HCT116 (cell line): ENCODE results near the gene GRAMD4. TPM values are rescaled to one million over a fixed set of nuclear protein-coding genes. Genes with fewer than 3 reads are reported as not detected.

ENCODE experiments used
- ATAC-seq: fragments of 200-7000 bp; cut with Tn5 transposase; 2 replicates; pipeline ENCODE4 v1.9.1; 2020; ENCODE audit warnings: mild to moderate bottlenecking, moderate library complexity
- BruUV-seq: library from RNA; stranded (reverse); fragments of 400-500 nt; replicated peaks from 2 replicates; lab custom pipeline; 2021; lab: Mats Ljungman, UMichigan
- CTCF ChIA-PET: fragments of 300-600 bp; sonication (Branson Sonifier 250); formaldehyde crosslinking; loops from one replicate; lab custom pipeline; 2021; ENCODE audit warnings: antibody characterized with exemption; lab: Charles Lee
- POLR2A ChIA-PET: fragments of 300-600, 350-600 bp; sonication (Branson Sonifier 250); formaldehyde crosslinking; loops from one replicate; lab custom pipeline; 2021; ENCODE audit warnings: antibody characterized with exemption; lab: Charles Lee
- RAD21 ChIA-PET, 2 experiments: fragments of 300-600 bp; sonication (Branson Sonifier 250); formaldehyde crosslinking; loops; one replicate each; lab custom pipeline; 2023; ENCODE audit warnings: low total read pairs in 2 of 2; ENCODE audit not compliant: uncharacterized antibody in 2 of 2, unreplicated experiment in 2 of 2, low non-redundant PET in 1 of 2; lab: Charles Lee
- DNase-seq: peaks from one replicate; pipeline ENCODE4 v3.0.0-alpha.2; 2010; ENCODE audit warnings: low read depth, low spot score
- H2AFZ ChIP-seq: fragments of 200-600 bp; shearing (Covaris generic), sonication (generic); 2 replicates; pipeline ENCODE4 v1.6.1; 2017; ENCODE audit warnings: low read depth, mixed run types, mixed read lengths, antibody characterized with exemption, low read length; ENCODE audit not compliant: poor library complexity, severe bottlenecking
- H3K27ac ChIP-seq: 2 replicates; pipeline ENCODE4 v1.5.1; 2012; ENCODE audit warnings: low read depth, low read length
- H3K27me3 ChIP-seq: fragments of 200-600 bp; sonication (generic); 2 replicates; pipeline ENCODE4 v1.6.1; 2016; ENCODE audit warnings: mixed run types, low read length, mixed read lengths; ENCODE audit not compliant: insufficient read depth
- H3K36me3 ChIP-seq, 2 experiments: fragments of 200-500 bp in 1 of 2; fragments of 200-600 bp in 1 of 2; sonication (Bioruptor generic) in 1 of 2; sonication (generic) in 1 of 2; 2 replicates each; pipeline versions ENCODE4 v1.5.1 to v1.6.1; 2014 to 2016; ENCODE audit warnings: low read length in 2 of 2, inconsistent platforms in 1 of 2, mixed read lengths in 1 of 2, mixed run types in 1 of 2; ENCODE audit not compliant: insufficient read depth in 2 of 2, control insufficient read depth in 1 of 2
- H3K4me1 ChIP-seq, 2 experiments: fragments of 200-600 bp in 1 of 2; sonication (generic) in 1 of 2; 2 replicates each; pipeline versions ENCODE4 v1.5.1 to v1.6.1; 2012 to 2017; ENCODE audit warnings: low read length in 2 of 2, inconsistent platforms in 1 of 2, mild to moderate bottlenecking in 1 of 2, mixed read lengths in 1 of 2, mixed run types in 1 of 2, moderate library complexity in 1 of 2; ENCODE audit not compliant: insufficient read depth in 2 of 2, control insufficient read depth in 1 of 2
- H3K4me2 ChIP-seq: fragments of 200-600 bp; sonication (generic); 2 replicates; pipeline ENCODE4 v1.6.1; 2017; ENCODE audit warnings: mixed run types, low read length, mixed read lengths
- H3K4me3 ChIP-seq, 2 experiments: fragments of 200-600 bp in 1 of 2; sonication (generic) in 1 of 2; replicated peaks in 1 of 2; 2 replicates each; pipeline ENCODE4 v1.5.1; 2011 to 2016; ENCODE audit warnings: low read length in 2 of 2, control low read depth in 1 of 2, low read depth in 1 of 2, mild to moderate bottlenecking in 1 of 2, mixed read lengths in 1 of 2, mixed run types in 1 of 2
- H3K79me2 ChIP-seq: fragments of 200-600 bp; sonication (generic); 2 replicates; pipeline ENCODE4 v1.6.1; 2017; ENCODE audit warnings: mild to moderate bottlenecking, mixed run types, low read length, moderate library complexity, mixed read lengths; ENCODE audit not compliant: insufficient read depth
- H3K9ac ChIP-seq: fragments of 200-600 bp; sonication (generic); 2 replicates; pipeline ENCODE4 v1.6.1; 2016; ENCODE audit warnings: low read length, mixed read lengths
- H3K9me2 ChIP-seq: fragments of 200-600 bp; sonication (generic), shearing (Covaris generic); 2 replicates; pipeline ENCODE4 v1.6.1; 2017; ENCODE audit warnings: mixed run types, mild to moderate bottlenecking, moderate library complexity; ENCODE audit not compliant: insufficient read depth
- H3K9me3 ChIP-seq, 2 experiments: fragments of 200-500 bp in 1 of 2; fragments of 200-600 bp in 1 of 2; sonication (Bioruptor generic) in 1 of 2; sonication (generic) in 1 of 2; 2 replicates each; pipeline ENCODE4 v1.6.1; 2014 to 2017; ENCODE audit warnings: low read length in 2 of 2, mixed read lengths in 2 of 2, inconsistent platforms in 1 of 2, low read depth in 1 of 2, mild to moderate bottlenecking in 1 of 2, mixed run types in 1 of 2, moderate library complexity in 1 of 2; ENCODE audit not compliant: control insufficient read depth in 1 of 2, insufficient read depth in 1 of 2
- H4K20me1 ChIP-seq: fragments of 200-600 bp; sonication (generic), shearing (Covaris generic); 2 replicates; pipeline ENCODE4 v1.6.1; 2017; ENCODE audit warnings: mixed run types, mild to moderate bottlenecking, moderate library complexity; ENCODE audit not compliant: insufficient read depth
- CEBPB ChIP-seq: IDR thresholded peaks from 2 replicates; pipeline ENCODE4 v1.6.1; 2012; ENCODE audit warnings: low read depth
- EGR1 ChIP-seq: IDR thresholded peaks from 2 replicates; pipeline ENCODE4 v1.6.1; 2012; ENCODE audit warnings: low read depth
- ELF1 ChIP-seq: IDR thresholded peaks from 2 replicates; pipeline ENCODE4 v1.6.1; 2012; ENCODE audit warnings: low read depth, borderline replicate concordance
- EZH2 ChIP-seq: fragments of 200-600 bp; sonication (generic); IDR thresholded peaks from 2 replicates; pipeline ENCODE4 v1.6.1; 2017; ENCODE audit warnings: antibody characterized with exemption, mixed run types
- EZH2phosphoT487 ChIP-seq: fragments of 200-600 bp; IDR thresholded peaks from 2 replicates; pipeline ENCODE4 v1.6.1; 2018; ENCODE audit warnings: antibody characterized with exemption, borderline replicate concordance
- POLR2AphosphoS5 ChIP-seq: IDR thresholded peaks from 2 replicates; pipeline ENCODE4 v1.6.1; 2011; ENCODE audit warnings: mild to moderate bottlenecking, low read depth, low read length, moderate library complexity
- SIN3A ChIP-seq: IDR thresholded peaks from 2 replicates; pipeline ENCODE4 v1.6.1; 2012; ENCODE audit warnings: low read depth
- TCF7L2 ChIP-seq: IDR thresholded peaks from 2 replicates; pipeline ENCODE4 v1.7.0; 2011; ENCODE audit warnings: borderline replicate concordance, inconsistent platforms; ENCODE audit not compliant: insufficient read depth, insufficient read length; ENCODE audit errors: extremely low read depth
- YY1 ChIP-seq: IDR thresholded peaks from 2 replicates; pipeline ENCODE4 v1.6.1; 2011; ENCODE audit warnings: low read length, low read depth, moderate library complexity, mild to moderate bottlenecking; ENCODE audit not compliant: insufficient replicate concordance; ENCODE audit errors: extremely low read depth
- ZFX ChIP-seq: fragments of 450-650 bp; IDR thresholded peaks from 2 replicates; pipeline ENCODE4 v1.6.1; 2017
- ZNF274 ChIP-seq: fragments of 200-500 bp; sonication (Bioruptor generic); IDR thresholded peaks from 2 replicates; pipeline ENCODE4 v1.6.1; 2014; ENCODE audit warnings: mild to moderate bottlenecking, low read depth, low read length, inconsistent platforms
- intact Hi-C: fragments of 100-400 bp; cut with micrococcal nuclease; formaldehyde crosslinking; loops from 2 replicates; pipeline ENCODE4 v1.10.0; 2022
- total RNA-seq: library from RNA; stranded (reverse); gene quantifications from one replicate; pipeline ENCODE4 v1.2.1, GENCODE V29; 2021; ENCODE audit not compliant: unreplicated experiment
- TF ChIP-seq, protein P1 (sequence below): IDR thresholded peaks from 2 replicates; pipeline ENCODE4 v1.6.1; 2012; ENCODE audit warnings: low read depth
- TF ChIP-seq, protein P2 (sequence below): IDR thresholded peaks from 2 replicates; pipeline ENCODE4 v1.6.1; 2011; ENCODE audit warnings: mild to moderate bottlenecking, low read length, moderate library complexity; ENCODE audit not compliant: insufficient replicate concordance; ENCODE audit errors: extremely low read depth
- TF ChIP-seq, protein P3 (sequence below): IDR thresholded peaks from 2 replicates; pipeline ENCODE4 v1.6.1; 2012

GRAMD4 gene
- total RNA-seq, 1 experiment from 2014 or later: 25.8 TPM

DNA sequence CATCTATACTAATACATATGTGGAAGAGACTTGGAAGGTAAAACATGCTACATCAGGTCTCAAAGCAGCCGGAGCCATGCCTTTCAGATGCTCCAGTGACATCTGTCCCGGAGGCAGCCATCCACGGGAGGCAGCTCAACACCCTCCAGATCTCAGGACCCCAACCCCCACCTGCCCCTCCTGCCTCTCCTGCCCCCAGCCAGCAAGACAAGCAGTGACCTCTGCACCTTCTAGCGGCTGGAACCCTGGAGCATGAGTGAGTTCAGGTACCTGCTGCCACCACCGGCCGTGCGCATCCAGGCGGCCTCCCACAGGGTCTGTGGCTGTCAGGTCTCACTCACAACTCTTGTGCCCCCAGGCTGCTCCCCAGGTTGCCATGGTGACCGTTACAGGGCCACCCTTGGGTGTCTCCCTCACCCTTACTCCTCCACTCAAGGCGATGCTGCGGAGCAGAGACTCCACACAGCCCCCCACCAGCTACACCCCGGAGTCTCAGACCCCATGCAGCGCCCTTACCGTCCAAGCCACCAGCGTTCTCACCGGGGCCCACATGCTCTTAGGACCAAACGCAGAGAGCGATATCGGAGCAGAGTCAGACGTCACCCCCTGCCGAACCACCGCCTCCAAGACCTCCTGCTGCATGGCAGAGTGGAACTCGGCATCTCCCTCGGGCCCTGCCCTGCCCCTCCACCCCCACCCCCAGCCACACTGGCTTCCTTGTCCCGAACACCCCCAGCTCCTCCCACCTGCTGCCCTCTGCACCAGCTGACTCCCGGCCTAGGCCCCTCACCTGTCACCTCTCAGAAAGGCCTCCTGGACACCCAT lies 83.2 kb downstream of the GRAMD4 start:
- POLR2A ChIA-PET: no interaction called here
- Histone ChIP-seq H3K9ac (no peak overlapping the region), H2AFZ (no peak overlapping the region), H3K9me2 (no peaks in the 10 kb centered on the region)
- no peak for DNase-seq
- TF ChIP-seq EZH2phosphoT487 (no peak), YY1 (no peak), SIN3A (no peak), ZNF274 (no peak), CEBPB (no peak), ZFX (no peak), EGR1 (no peak)
- TF ChIP-seq, all 23 proteins: peak for 0
- Histone ChIP-seq H3K79me2 (no peaks in the 10 kb centered on the region), H3K36me3 (peaks cover 5 to 25% of the 10 kb centered on the region in 2 experiments; a peak in 3 of 4 replicates), H3K4me3 (no peak overlapping the region), H4K20me1 (no peaks in the 10 kb centered on the region), H3K27me3 (no peaks in the 10 kb centered on the region), H3K4me2 (no peak overlapping the region), H3K9me3 (no peaks in the 10 kb centered on the region), H3K4me1 (no peaks in the 10 kb centered on the region), H3K27ac (no peak overlapping the region)
- ATAC-seq: no peak
- ChIA-PET RAD21 (no interaction called here), CTCF (no interaction called here)
- no TSS peak for BruUV-seq
- intact Hi-C loops: no loop called here

DNA sequence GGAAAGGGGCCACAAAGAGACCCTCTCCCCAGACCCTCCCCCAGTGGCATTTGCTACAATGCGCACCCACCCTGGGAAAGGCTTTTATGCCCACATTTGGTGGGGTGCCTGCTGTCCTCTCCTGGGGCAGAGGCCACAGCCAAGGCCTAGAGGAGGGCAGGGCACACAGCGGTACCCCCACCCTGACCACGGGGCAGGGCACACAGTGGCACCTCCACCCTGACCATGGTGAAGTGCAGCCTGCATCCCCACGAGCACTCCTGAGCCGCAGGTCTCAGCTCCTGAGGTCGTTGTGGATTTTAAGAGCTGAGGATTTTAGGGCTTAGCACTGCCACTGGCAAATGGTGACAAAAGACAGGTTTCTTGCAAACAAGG lies 83.8 kb downstream of the GRAMD4 start:
- ATAC-seq (no peak), DNase-seq (no peak)
- no peaks in the 10 kb centered on the region for H3K9me3 ChIP-seq
- ChIA-PET CTCF (no interaction called here), RAD21 (no interaction called here), POLR2A (no interaction called here)
- H3K9me2 ChIP-seq: no peaks in the 10 kb centered on the region
- no peak overlapping the region for H3K4me2 ChIP-seq
- no peak overlapping the region for H3K4me3 ChIP-seq
- no peaks in the 10 kb centered on the region for H3K4me1 ChIP-seq
- peaks cover 5 to 27% of the 10 kb centered on the region in 2 experiments; a peak in 3 of 4 replicates for H3K36me3 ChIP-seq
- H4K20me1 ChIP-seq: no peaks in the 10 kb centered on the region
- no peaks in the 10 kb centered on the region for H3K79me2 ChIP-seq
- BruUV-seq: no TSS peak
- no peaks in the 10 kb centered on the region for H3K27me3 ChIP-seq
- no peak overlapping the region for H2AFZ ChIP-seq
- no peak overlapping the region for H3K9ac ChIP-seq
- no peak overlapping the region for H3K27ac ChIP-seq
- intact Hi-C loops: no loop called here
- no peak for TF ChIP-seq EGR1
- TF ChIP-seq POLR2AphosphoS5: no peak
- no peak for TF ChIP-seq EZH2
- TF ChIP-seq, protein P1, sequence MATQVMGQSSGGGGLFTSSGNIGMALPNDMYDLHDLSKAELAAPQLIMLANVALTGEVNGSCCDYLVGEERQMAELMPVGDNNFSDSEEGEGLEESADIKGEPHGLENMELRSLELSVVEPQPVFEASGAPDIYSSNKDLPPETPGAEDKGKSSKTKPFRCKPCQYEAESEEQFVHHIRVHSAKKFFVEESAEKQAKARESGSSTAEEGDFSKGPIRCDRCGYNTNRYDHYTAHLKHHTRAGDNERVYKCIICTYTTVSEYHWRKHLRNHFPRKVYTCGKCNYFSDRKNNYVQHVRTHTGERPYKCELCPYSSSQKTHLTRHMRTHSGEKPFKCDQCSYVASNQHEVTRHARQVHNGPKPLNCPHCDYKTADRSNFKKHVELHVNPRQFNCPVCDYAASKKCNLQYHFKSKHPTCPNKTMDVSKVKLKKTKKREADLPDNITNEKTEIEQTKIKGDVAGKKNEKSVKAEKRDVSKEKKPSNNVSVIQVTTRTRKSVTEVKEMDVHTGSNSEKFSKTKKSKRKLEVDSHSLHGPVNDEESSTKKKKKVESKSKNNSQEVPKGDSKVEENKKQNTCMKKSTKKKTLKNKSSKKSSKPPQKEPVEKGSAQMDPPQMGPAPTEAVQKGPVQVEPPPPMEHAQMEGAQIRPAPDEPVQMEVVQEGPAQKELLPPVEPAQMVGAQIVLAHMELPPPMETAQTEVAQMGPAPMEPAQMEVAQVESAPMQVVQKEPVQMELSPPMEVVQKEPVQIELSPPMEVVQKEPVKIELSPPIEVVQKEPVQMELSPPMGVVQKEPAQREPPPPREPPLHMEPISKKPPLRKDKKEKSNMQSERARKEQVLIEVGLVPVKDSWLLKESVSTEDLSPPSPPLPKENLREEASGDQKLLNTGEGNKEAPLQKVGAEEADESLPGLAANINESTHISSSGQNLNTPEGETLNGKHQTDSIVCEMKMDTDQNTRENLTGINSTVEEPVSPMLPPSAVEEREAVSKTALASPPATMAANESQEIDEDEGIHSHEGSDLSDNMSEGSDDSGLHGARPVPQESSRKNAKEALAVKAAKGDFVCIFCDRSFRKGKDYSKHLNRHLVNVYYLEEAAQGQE: no peak
- TF ChIP-seq, protein P2, sequence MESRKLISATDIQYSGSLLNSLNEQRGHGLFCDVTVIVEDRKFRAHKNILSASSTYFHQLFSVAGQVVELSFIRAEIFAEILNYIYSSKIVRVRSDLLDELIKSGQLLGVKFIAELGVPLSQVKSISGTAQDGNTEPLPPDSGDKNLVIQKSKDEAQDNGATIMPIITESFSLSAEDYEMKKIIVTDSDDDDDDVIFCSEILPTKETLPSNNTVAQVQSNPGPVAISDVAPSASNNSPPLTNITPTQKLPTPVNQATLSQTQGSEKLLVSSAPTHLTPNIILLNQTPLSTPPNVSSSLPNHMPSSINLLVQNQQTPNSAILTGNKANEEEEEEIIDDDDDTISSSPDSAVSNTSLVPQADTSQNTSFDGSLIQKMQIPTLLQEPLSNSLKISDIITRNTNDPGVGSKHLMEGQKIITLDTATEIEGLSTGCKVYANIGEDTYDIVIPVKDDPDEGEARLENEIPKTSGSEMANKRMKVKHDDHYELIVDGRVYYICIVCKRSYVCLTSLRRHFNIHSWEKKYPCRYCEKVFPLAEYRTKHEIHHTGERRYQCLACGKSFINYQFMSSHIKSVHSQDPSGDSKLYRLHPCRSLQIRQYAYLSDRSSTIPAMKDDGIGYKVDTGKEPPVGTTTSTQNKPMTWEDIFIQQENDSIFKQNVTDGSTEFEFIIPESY: no peak
- TF ChIP-seq, protein P3, sequence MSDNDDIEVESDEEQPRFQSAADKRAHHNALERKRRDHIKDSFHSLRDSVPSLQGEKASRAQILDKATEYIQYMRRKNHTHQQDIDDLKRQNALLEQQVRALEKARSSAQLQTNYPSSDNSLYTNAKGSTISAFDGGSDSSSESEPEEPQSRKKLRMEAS: no peak
- TF ChIP-seq SIN3A: no peak
- no peak for TF ChIP-seq ELF1
- TF ChIP-seq TCF7L2: no peak
- TF ChIP-seq ZFX: no peak
